ENCODE results near the gene GJD3.

The GJD3 gene

DNA sequence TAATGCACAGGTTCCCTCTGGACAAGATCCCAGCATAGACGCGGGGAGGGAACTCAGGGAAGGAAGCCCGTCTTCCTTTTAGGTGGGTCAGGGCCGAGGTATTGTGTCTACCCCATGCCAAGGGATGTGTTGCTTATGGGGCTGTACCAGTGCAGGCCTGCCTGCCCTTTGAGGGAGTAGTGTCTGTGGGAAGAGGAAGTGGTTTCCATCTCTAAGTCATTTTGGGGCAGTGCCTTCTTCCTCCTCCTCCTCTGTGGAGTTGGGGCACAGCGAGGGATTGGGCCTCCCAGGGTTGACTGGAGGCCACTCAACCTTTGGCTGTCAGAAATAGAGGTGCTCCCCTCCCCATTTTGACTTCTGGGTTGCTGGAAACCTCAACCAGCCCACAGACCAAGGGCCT, 26.5 kb downstream of the GJD3 start:
- no peak for TF ChIP-seq JUND (IDR thresholded peaks at IDR 0.05; ENCODE audit: low read depth)
- DNase-seq (ENCODE audit: low read depth in 1 of 2, low spot score in 1 of 2) = no peak
- in situ Hi-C loops (cut with HindIII; ENCODE audit: low pct_unique_long_range_greater_than_20kb, low sequenced_read_pairs) = no loop called here

GRCh38 chr17:40337351-40337750, 27.2 kb downstream of the GJD3 start:
- DNase-seq (ENCODE audit: low read depth in 1 of 2, low spot score in 1 of 2) = no peak
- in situ Hi-C loops (cut with HindIII; ENCODE audit: low pct_unique_long_range_greater_than_20kb, low sequenced_read_pairs) = no loop called here
- no peak for TF ChIP-seq JUND (IDR thresholded peaks at IDR 0.05; ENCODE audit: low read depth)

DNA sequence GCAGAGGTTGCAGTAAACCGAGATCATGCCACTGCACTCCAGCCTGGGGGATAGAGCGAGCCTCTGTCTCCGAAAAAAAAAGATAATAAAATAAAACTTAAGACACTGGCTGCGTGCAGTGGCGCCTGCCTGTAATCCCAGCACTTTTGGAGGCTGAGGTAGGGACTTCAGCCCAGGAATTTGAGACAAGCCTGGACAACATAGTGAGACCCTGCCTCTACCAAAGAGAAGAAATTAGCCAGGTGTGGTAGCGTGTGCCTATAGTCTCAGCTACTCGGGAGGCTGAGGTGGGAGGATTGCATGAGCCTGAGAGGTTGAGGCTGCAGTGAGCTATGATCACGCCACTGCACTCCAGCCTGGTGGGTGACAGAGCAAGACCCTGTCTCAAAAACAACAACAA, 28.9 kb downstream of the GJD3 start:
- no peak for DNase-seq (ENCODE audit: low read depth in 1 of 2, low spot score in 1 of 2)
- in situ Hi-C loops (cut with HindIII; ENCODE audit: low pct_unique_long_range_greater_than_20kb, low sequenced_read_pairs) = no loop called here
- no peak for TF ChIP-seq JUND (IDR thresholded peaks at IDR 0.05; ENCODE audit: low read depth)

DNA sequence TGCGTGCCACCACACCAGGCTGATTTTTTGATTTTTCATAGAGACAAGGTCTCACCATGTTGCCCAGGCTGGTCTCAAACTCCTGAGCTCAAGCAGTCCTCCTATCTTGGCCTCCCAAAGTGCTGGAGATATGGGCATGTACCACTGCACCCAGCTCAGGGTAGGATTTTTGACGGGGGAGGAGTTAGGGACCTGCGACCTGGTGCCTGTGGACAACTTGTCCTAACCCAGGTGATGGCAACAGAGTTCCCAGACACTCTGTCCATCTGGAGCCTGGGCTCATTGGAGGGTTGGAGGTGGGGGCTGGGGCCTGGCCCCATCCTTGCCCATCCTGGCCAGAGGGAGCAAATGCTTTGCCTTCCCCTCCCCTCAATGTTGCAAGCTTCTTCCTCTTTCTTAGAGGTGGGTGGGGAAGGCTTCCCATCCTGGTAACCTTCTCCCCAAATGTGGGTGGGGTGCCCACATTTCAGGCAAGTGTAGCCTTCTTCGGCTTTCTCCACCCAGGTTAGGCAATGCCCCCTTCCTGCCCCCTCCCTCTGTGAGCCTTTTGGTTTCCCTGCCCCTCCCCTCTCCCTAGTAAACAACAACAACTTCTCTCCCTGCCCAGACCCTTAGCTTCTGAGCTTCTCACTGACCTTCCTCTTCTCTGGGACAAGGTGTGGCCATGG, 30.6 kb downstream of the GJD3 start:
- no peak for DNase-seq (ENCODE audit: low read depth in 1 of 2, low spot score in 1 of 2)
- TF ChIP-seq JUND (IDR thresholded peaks at IDR 0.05; ENCODE audit: low read depth) = no peak
- in situ Hi-C loops (cut with HindIII; ENCODE audit: low pct_unique_long_range_greater_than_20kb, low sequenced_read_pairs) = no loop called here

GRCh38 chr17:40331743-40332641, 32.5 kb downstream of the GJD3 start:
- in situ Hi-C loops (cut with HindIII; ENCODE audit: low pct_unique_long_range_greater_than_20kb, low sequenced_read_pairs) = no loop called here
- DNase-seq (ENCODE audit: low read depth in 1 of 2, low spot score in 1 of 2) = peak; percentile 87 to 98
- TF ChIP-seq JUND (IDR thresholded peaks at IDR 0.05; ENCODE audit: low read depth) = no peak; the same call in 1 of the 2 replicates

DNA sequence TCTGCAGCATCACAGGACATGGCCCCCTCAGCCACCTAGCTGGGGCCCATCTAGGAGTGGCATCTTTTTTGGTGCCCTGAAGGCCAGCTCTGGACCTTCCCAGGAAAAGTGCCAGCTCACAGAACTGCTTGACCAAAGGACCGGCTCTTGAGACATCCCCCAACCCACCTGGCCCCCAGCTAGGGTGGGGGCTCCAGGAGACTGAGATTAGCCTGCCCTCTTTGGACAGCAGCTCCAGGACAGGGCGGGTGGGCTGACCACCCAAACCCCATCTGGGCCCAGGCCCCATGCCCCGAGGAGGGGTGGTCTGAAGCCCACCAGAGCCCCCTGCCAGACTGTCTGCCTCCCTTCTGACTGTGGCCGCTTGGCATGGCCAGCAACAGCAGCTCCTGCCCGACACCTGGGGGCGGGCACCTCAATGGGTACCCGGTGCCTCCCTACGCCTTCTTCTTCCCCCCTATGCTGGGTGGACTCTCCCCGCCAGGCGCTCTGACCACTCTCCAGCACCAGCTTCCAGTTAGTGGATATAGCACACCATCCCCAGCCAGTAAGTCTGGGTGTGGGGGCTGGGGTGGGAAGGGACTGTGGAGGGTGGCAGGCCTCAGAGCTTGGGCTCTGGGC, 33.6 kb downstream of the GJD3 start:
- no peak for DNase-seq (ENCODE audit: low read depth in 1 of 2, low spot score in 1 of 2)
- in situ Hi-C loops (cut with HindIII; ENCODE audit: low pct_unique_long_range_greater_than_20kb, low sequenced_read_pairs) = no loop called here
- no peak for TF ChIP-seq JUND (IDR thresholded peaks at IDR 0.05; ENCODE audit: low read depth)

DNA sequence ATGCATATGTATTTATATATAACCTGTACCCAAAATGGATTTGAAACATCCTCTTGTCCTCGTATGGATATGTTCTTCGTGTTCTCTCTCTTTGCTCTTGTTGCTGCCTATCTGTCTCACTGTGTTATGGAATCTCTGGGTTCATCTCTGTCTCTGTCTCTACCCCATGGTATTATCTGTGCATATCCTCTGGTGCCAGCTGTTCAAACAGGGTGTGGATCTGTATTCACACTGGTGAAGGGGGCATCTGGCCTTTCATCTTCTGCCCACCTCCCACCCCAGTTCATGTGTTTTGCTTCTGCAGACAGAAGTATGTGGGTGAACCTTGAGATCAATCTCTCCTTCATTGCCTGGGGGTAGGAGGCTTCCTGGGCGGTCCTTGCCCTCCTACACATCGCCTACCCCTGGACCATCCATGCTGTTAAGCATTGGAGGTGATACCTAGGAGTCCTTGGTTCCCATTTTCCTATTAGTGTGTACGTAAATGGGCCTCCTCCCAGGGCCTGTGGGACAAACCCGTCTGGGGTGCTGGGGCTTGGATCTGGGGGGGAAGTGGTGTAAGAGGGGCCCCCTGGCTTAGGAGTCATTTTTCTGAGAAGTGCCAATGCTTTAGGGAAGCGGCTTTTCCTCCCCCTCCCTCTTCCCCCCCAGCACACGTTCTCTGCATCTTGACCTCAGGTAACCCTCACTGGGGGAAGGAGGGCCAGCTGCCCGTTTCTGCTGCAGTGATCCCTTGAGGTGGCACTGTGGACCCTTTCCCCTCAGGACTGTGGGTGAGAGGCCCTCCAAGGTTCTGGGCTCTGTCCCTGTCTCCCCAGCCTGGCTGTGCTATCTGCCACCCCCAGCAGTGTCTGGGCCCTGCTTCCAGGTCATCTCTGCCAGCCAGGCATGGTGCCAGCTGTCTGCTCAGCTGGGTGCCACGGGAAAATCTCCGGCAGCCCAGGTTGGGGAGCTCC, 34.4 kb downstream of the GJD3 start:
- in situ Hi-C loops (cut with HindIII; ENCODE audit: low pct_unique_long_range_greater_than_20kb, low sequenced_read_pairs) = no loop called here
- TF ChIP-seq JUND (IDR thresholded peaks at IDR 0.05; ENCODE audit: low read depth) = no peak
- peak in 1 of 2 experiments; percentile 65 for DNase-seq (ENCODE audit: low read depth in 1 of 2, low spot score in 1 of 2)

GRCh38 chr17:40328386-40328766, 36.2 kb downstream of the GJD3 start:
- TF ChIP-seq JUND (IDR thresholded peaks at IDR 0.05; ENCODE audit: low read depth) = no peak
- no peak for DNase-seq (ENCODE audit: low read depth in 1 of 2, low spot score in 1 of 2)
- in situ Hi-C loops (cut with HindIII; ENCODE audit: low pct_unique_long_range_greater_than_20kb, low sequenced_read_pairs) = no loop called here

- DNase-seq (ENCODE audit: low read depth in 1 of 2, low spot score in 1 of 2) = no peak
- in situ Hi-C loops (cut with HindIII; ENCODE audit: low pct_unique_long_range_greater_than_20kb, low sequenced_read_pairs) = no loop called here
- TF ChIP-seq JUND (IDR thresholded peaks at IDR 0.05; ENCODE audit: low read depth) = no peak
Observed at GRCh38 chr17:40327735-40328385, 36.7 kb downstream of the GJD3 start.

DNA sequence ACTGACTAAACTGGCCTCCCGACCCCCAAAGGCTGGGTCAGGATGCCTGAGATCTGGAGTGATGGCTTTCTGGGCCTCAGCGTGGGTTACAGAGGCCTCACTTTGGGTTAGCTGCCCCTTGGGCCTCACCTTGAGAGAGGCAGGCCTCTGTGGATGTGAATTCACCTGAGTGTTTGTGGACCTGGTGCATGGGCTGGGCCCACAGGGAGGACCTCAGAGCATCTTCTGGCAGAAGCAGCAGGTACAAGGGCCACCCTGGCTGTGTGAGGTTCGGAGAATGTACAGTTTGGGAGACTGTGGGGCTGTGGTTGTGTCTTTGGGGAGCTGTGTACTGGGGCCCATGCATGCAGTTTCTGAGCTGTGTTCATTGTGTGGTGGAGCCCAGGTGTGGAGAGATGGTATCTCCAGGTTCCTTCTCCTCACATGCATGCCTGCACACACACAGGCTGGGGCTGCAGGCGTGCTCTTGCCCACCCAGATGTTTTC, 37.2 kb downstream of the GJD3 start:
- no peak for DNase-seq (ENCODE audit: low read depth in 1 of 2, low spot score in 1 of 2)
- in situ Hi-C loops (cut with HindIII; ENCODE audit: low pct_unique_long_range_greater_than_20kb, low sequenced_read_pairs) = no loop called here
- no peak for TF ChIP-seq JUND (IDR thresholded peaks at IDR 0.05; ENCODE audit: low read depth)

- TF ChIP-seq JUND (IDR thresholded peaks at IDR 0.05; ENCODE audit: low read depth) = no peak
- no peak for DNase-seq (ENCODE audit: low read depth in 1 of 2, low spot score in 1 of 2)
- in situ Hi-C loops (cut with HindIII; ENCODE audit: low pct_unique_long_range_greater_than_20kb, low sequenced_read_pairs) = no loop called here
Observed at GRCh38 chr17:40326832-40327199, 37.7 kb downstream of the GJD3 start.

Measured in T47D (cell line).